Testis (tissue), 3 donors: ENCODE measurements around the gene PRR33. TPM values are rescaled to one million over a fixed set of nuclear protein-coding genes. Genes with fewer than 3 reads are reported as not detected.

Experiments
- DNase-seq: peaks from one replicate; pipeline ENCODE4 v3.0.0-alpha.2; 2019
- H3K27ac ChIP-seq, 2 donors: fragments of 200-600 bp; sonication (generic); one replicate each; pipeline ENCODE4 v1.5.1; 2019
- H3K27me3 ChIP-seq: fragments of 200-600 bp; sonication (generic); one replicate; pipeline ENCODE4 v1.5.1; 2019
- H3K36me3 ChIP-seq: fragments of 200-600 bp; sonication (generic); one replicate; pipeline ENCODE4 v1.5.1; 2017; ENCODE audit warnings: low read depth; ENCODE audit errors: missing control alignments
- H3K4me1 ChIP-seq: fragments of 200-600 bp; sonication (generic); one replicate; pipeline ENCODE4 v1.5.1; 2019
- H3K4me3 ChIP-seq, 2 donors: fragments of 200-600 bp; sonication (generic); one replicate each; pipeline ENCODE4 v1.5.1; 2017 to 2019
- H3K9me3 ChIP-seq: fragments of 200-600 bp; sonication (generic); one replicate; pipeline ENCODE4 v1.5.1; 2017
- CTCF ChIP-seq, 3 experiments: fragments of 450-650 bp in 2 of 3; fragments of 200-600 bp in 1 of 3; sonication (generic) in 1 of 3; IDR thresholded peaks; one replicate each; pipeline ENCODE4 v1.5.1; 2016 to 2019; ENCODE audit warnings: antibody characterized with exemption in 3 of 3, mild to moderate bottlenecking in 2 of 3, moderate library complexity in 1 of 3
- POLR2A ChIP-seq: fragments of 450-650 bp; IDR thresholded peaks from one replicate; pipeline ENCODE4 v1.6.1; 2017; ENCODE audit warnings: antibody characterized with exemption, mild to moderate bottlenecking, moderate library complexity
- WGBS, 2 donors: methylation state at CpG; one replicate each; pipeline ENCODE4 v1.1.5; 2018; 5-methylcytosine and 5-hydroxymethylcytosine counted together
- intact Hi-C: fragments of 100-400 bp; cut with DNase I; formaldehyde crosslinking; loops from one replicate; pipeline ENCODE4 v1.15.1; 2023; ENCODE audit warnings: low total_unique reads
- polyA plus RNA-seq: library from polyadenylated mRNA; stranded (reverse); fragments of 350-450 nt; fragmentation: Illumina TruSeq; extraction: RNeasy Lipid Tissue Mini Kit (QIAGEN cat#74804); gene quantifications from one replicate; pipeline ENCODE4 v1.2.3, GENCODE V29; 2014; ENCODE audit warnings: low read depth, low replicate concordance; ENCODE audit not compliant: insufficient read depth
- total RNA-seq, 2 donors: library from RNA; depleted of rRNA; stranded (reverse); fragments of >200 nt; gene quantifications; one replicate each; pipeline ENCODE4 v1.2.3, GENCODE V29; 2016

PRR33 gene
- total and polyA plus RNA-seq, 3 donors from 2014 or later = 0.06 TPM; not detected in 2

- H3K9me3 ChIP-seq = no peaks in the 10 kb centered on the region
- H3K27me3 ChIP-seq = no peaks in the 10 kb centered on the region
- H3K4me1 ChIP-seq = peaks cover 11% of the 10 kb centered on the region
- TF ChIP-seq POLR2A (no peak), CTCF (IDR thresholded peaks at IDR 0.05) (no peak)
- intact Hi-C loops = no loop called here
- no peak overlapping the region for H3K4me3 ChIP-seq
- H3K36me3 ChIP-seq = no peaks in the 10 kb centered on the region
- no peak overlapping the region for H3K27ac ChIP-seq
- 76 to 87% methylated on average over 2 to 4 of the region's 4 CpGs for WGBS, 2 donors
- DNase-seq = no peak
These were observed 32.7 kb downstream of the PRR33 start for GRCh38 chr11:1859004-1859403.

DNA sequence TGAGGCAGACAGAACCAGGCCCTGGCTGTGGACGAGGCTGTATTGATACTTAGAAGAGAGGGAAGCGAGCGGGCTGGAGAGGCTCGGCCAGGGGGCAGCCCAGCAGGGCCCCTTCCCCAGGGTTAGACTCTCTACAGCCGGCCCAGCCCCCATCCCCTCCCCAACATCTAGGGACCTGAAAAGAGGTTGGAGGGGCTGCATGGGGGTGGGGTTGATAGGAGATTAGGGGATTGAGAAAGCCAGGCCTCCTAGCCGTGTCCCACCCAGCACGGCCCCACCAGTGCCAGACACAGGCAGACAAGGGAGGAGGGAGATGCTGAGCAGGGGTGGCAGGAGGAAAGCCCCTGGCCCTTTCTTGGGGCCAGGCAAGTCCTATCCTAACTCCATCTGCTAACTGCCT lies 33.1 kb downstream of the PRR33 start:
- intact Hi-C loops = no loop called here
- no peak for TF ChIP-seq CTCF (IDR thresholded peaks at IDR 0.05)
- no peak for TF ChIP-seq POLR2A
- no peaks in the 10 kb centered on the region for H3K36me3 ChIP-seq
- H3K27ac ChIP-seq = no peak overlapping the region
- peaks cover 7% of the 10 kb centered on the region for H3K4me1 ChIP-seq
- 93 to 100% methylated on average over 3 to 7 of the region's 7 CpGs for whole genome bisulfite sequencing, 2 donors
- H3K9me3 ChIP-seq = no peaks in the 10 kb centered on the region
- no peak for DNase-seq
- no peak overlapping the region for H3K4me3 ChIP-seq
- H3K27me3 ChIP-seq = no peaks in the 10 kb centered on the region

DNA sequence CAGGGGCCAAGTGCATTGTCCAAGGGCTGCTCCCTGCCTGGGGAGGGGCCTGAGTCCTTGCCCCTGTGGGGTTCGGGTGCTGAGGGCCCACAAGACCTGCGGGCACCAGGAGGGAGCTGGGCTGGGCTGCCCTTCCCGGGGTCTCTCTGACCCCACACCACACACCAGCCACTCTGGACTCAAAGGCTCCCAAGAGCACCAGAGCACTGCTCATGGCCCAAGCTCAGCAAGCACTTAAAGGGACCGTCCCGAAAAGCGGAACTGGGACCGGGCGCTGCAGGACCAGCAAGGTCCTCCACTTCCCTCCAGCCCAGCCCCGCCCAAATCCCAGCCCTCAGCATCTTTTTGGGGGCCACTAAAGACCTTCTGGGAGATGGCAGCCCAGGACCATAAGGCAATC lies 33.5 kb downstream of the PRR33 start:
- Histone ChIP-seq H3K27me3 (no peaks in the 10 kb centered on the region), H3K9me3 (no peaks in the 10 kb centered on the region), H3K27ac (no peak overlapping the region), H3K4me1 (peaks cover 3% of the 10 kb centered on the region), H3K4me3 (no peak overlapping the region), H3K36me3 (no peaks in the 10 kb centered on the region)
- intact Hi-C loops = no loop called here
- no peak for DNase-seq
- WGBS, 2 donors = 80 to 88% methylated on average over 1 to 9 of the region's 9 CpGs
- TF ChIP-seq POLR2A (no peak), CTCF (IDR thresholded peaks at IDR 0.05) (no peak)

- Histone ChIP-seq H3K4me3 (no peak overlapping the region), H3K27me3 (no peaks in the 10 kb centered on the region), H3K36me3 (no peaks in the 10 kb centered on the region), H3K27ac (no peak overlapping the region), H3K9me3 (no peaks in the 10 kb centered on the region), H3K4me1 (no peaks in the 10 kb centered on the region)
- DNase-seq = no peak
- TF ChIP-seq POLR2A (no peak), CTCF (IDR thresholded peaks at IDR 0.05) (no peak)
- intact Hi-C loops = no loop called here
- WGBS, 2 donors = 92 to 95% methylated on average over 11 of the region's 11 CpGs
These were observed 34.6 kb downstream of the PRR33 start for GRCh38 chr11:1857064-1857463.

DNA sequence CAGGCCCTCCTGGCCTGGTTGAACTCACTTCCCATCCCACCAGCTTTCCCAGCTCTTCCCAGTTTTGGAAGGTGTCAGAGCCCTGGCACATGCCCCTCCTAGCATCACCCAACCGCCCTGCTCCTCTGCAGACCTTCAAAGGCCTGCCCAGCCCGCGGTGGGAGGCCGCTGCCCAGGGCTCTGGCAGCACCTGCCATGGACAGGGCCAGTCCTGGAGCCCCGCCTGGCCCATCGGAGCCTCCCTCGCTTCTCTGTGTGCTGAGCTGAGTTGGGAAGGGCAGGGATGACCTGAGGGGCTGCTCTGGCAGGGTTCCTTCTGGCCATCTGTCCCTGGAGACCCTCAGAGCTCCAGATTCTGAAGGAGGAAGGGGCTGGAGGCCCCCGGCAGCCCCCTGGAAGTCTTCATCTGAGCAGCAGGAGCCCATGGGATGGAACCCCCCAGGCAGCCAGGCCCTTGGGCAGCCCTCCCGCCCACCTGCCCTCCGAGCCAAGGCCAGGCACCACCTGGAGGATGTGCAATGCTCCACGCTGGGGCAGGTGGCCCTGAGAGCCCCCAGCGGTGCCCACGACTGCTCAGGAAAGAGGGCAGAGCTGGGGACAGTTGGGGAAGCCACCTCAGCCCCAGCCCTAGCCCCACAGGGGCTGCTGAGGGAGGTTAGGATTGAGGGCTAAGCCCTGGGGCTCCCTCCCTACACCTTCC lies 35.2 kb downstream of the PRR33 start:
- TF ChIP-seq CTCF (IDR thresholded peaks at IDR 0.05) (no peak), POLR2A (no peak)
- Histone ChIP-seq H3K4me1 (no peaks in the 10 kb centered on the region), H3K9me3 (no peaks in the 10 kb centered on the region), H3K36me3 (no peaks in the 10 kb centered on the region), H3K27me3 (no peaks in the 10 kb centered on the region), H3K27ac (no peak overlapping the region), H3K4me3 (no peak overlapping the region)
- 92 to 94% methylated on average over 2 to 13 of the region's 13 CpGs for WGBS, 2 donors
- no peak for DNase-seq
- intact Hi-C loops = no loop called here
